Body of pancreas (tissue), 4 donors: ENCODE measurements around the gene GRM4.

Experiments
- POLR2A ChIP-seq, 3 donors: fragments of 450-650 bp; IDR thresholded peaks; one replicate each; pipeline ENCODE4 v1.6.1; 2016; ENCODE audit warnings: antibody characterized with exemption in 3 of 3, mild to moderate bottlenecking in 2 of 3
- TF ChIP-seq, protein P1 (sequence below), 7 experiments: fragments of 450-650 bp in 4 of 7; fragments of 200-600 bp in 3 of 7; sonication (generic) in 3 of 7; IDR thresholded peaks; one replicate each; pipeline ENCODE4 v1.5.1; 2016 to 2019; ENCODE audit warnings: antibody characterized with exemption in 7 of 7

DNA sequence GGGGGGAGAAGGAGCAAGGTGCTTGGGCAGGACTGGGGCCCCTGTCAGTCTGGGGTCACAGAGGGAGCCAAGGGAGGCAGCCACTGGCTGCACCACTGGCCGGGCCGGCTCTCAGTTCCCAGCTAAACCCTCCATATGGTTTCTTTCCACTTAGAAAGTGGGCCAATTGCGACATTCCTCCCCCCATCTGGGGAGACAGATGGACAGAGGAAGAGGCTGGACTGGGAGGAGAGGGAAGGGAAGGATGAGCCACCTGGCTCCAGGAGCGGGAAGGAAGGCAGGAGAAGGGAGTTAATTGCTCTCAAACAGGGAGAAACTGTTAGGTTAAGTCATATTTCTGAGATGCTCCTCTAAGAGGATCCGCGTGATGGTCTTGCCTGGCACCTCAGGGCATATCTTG is 82.2 kb downstream of the GRM4 start:
- TF ChIP-seq, protein P1, sequence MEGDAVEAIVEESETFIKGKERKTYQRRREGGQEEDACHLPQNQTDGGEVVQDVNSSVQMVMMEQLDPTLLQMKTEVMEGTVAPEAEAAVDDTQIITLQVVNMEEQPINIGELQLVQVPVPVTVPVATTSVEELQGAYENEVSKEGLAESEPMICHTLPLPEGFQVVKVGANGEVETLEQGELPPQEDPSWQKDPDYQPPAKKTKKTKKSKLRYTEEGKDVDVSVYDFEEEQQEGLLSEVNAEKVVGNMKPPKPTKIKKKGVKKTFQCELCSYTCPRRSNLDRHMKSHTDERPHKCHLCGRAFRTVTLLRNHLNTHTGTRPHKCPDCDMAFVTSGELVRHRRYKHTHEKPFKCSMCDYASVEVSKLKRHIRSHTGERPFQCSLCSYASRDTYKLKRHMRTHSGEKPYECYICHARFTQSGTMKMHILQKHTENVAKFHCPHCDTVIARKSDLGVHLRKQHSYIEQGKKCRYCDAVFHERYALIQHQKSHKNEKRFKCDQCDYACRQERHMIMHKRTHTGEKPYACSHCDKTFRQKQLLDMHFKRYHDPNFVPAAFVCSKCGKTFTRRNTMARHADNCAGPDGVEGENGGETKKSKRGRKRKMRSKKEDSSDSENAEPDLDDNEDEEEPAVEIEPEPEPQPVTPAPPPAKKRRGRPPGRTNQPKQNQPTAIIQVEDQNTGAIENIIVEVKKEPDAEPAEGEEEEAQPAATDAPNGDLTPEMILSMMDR (IDR thresholded peaks at IDR 0.05) = no peak
- no peak for TF ChIP-seq POLR2A (IDR thresholded peaks at IDR 0.05)
